NCI-H1105 (cell line): ENCODE measurements around the gene KRIT1.

Experiments
- DNase-seq: peaks from one replicate; lab custom pipeline; 2025; lab: John Stamatoyannopoulos, UW

KRIT1 gene

GRCh38 chr7:92150450-92151017, 95.2 kb downstream of the KRIT1 start:
- no peak for DNase-seq

GRCh38 chr7:92149736-92150239, 95.9 kb downstream of the KRIT1 start:
- DNase-seq, result no peak
